TTC549 (cell line): ENCODE data around the gene COPA.
A peak's percentile ranks its signal among the peaks of the same experiment; 100 is the strongest.

Experiments used
- FAIRE-seq: peaks from 2 replicates; lab custom pipeline; 2012; peaks lifted over from hg19 to GRCh38; lab: Jason Lieb, UNC

Gene COPA

DNA sequence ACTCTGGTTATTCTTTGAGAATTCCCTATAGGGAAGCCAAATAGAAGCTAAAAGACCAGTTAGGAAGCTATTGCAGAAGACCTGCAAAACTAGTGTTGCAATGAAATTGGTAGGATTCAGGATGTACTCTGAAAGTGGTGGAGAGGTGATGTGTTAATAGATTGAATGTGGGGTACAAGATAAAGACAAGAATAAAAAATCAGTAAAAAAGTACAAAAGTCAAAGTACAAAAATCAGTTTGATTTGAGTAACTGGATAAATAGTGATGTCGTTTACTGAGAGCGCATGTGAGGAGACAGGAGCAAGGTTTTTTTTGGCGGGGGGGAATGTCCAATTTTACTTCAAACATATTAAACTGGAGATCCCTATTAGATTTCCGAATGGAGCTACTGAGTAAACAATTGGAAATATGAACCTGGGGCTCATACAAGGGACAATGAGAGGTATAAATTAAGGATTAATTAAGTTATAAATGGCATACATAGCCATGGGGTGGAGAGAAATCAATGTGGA is 78.2 kb downstream of the COPA start:
- FAIRE-seq: no peak

GRCh38 chr1:160261893-160262794 is 80.9 kb downstream of the COPA start, which contains the start of gene DCAF8:
TSS of gene DCAF8 (minus strand) at chr1:160262549. CDS start at chr1:160244008, 18,541 bp downstream.
- peak; percentile 97 for FAIRE-seq

DNA sequence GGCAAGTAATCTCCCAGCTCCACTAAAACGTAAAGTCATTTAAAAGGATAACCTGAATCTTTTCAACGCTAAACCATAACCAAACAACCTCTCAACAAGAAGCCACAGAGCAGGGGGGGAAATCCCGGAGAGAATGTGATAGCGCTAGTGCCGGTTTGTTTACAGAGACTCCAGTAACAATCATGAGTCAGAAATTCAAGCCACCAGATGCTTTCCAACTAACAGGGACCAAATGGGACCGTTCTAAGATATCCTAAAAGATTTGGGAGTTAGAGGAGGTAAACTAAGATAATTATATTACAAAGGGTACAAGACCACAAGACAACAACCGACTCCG is 81.5 kb downstream of the COPA start:
- FAIRE-seq: peak; percentile 15

- FAIRE-seq: no peak
Measured at GRCh38 chr1:160260406-160261382, 82.4 kb downstream of the COPA start.

- no peak for FAIRE-seq
Measured at GRCh38 chr1:160258177-160258798, 84.8 kb downstream of the COPA start.

- no peak for FAIRE-seq
Measured at GRCh38 chr1:160257411-160258015, 85.5 kb downstream of the COPA start.

GRCh38 chr1:160256396-160257046 is 86.5 kb downstream of the COPA start:
- no peak for FAIRE-seq

- no peak for FAIRE-seq
Measured at GRCh38 chr1:160255781-160256300, 87.2 kb downstream of the COPA start.

DNA sequence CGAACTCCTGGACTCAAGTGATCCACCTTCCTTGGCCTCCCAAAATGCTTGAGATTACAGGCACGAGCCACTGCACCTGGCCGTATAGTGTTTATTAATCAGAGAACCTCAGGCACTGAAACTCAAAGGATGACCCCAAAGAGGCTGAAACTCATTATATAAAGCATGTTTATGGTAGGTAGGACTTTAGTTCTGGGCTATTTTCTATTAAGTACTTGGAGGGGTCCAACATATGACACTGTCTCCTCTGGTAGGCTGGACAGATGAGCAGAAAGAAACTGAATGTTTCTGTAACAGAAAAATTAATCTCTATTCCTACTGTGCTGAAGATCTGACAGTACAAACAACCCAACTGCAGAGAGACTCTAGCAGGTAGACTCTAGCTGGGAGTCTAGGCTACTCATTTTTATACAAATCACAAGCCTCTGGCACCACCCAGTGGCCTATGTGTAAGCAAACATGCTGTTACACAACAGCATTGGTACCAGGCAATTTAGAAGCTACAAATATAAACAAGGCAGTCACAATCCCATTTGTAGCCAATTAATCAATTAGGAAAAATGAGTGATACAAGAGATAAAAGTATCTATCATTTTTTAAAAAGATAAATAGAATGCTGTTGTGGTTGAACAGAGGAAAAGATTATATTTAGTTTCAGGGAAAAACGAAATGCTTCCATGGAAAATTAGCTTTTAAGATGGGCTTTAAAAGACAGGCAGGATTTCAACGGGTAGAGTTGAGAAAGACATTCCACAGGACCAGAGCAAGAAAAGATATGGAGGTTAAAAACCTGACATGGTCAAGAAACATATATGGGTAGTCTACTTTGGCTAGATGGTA is 91.1 kb downstream of the COPA start:
- FAIRE-seq: peak; percentile 98

GRCh38 chr1:160251011-160251410 is 92.0 kb downstream of the COPA start:
- FAIRE-seq: no peak

GRCh38 chr1:160247053-160247452 is 96.0 kb downstream of the COPA start:
- no peak for FAIRE-seq

DNA sequence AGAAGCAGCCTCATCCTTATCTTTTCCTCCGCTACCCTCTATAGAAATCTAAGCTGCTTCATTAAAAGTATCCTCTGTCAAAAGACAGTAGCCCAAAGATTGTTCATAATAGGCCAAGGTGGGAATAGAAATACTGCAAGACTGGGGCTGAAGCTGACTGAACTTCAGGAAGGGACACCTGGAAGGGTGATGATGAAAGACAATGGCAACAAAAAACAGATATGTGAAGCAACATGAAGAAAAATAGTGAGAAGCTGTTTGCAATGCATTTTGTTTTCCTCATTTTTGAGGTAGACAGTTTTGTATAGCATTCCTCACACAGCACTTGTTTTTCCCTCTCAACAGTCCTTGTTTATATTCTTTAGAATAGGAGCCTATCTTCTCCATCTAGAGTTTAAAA is 97.6 kb downstream of the COPA start:
- no peak for FAIRE-seq

DNA sequence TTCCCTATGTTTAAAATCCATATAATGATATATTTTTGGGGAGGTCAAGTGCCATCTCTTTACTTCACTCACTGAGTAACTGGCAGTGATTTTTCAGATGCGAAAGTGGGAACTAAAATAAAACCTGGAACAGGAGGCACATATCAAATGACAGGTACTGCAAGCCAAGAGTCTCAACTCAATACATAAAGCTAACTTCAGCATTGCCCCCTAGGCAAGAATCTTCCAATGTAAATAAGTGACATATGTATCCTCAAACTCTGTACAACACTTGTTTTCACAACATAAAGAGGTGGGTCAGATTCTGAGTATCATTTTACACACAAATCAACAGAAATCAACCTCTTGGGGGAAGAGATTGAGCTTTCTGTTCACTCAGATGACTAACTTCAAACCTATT is 98.8 kb downstream of the COPA start:
- FAIRE-seq: no peak

- FAIRE-seq: no peak
Measured at GRCh38 chr1:160243767-160244166, 99.3 kb downstream of the COPA start.

GRCh38 chr1:160239582-160240299 is 103.3 kb downstream of the COPA start:
- no peak for FAIRE-seq
